Keratinocyte (primary cell): ENCODE results near the gene ACADVL.

Experiments used
- EZH2 ChIP-seq: IDR thresholded peaks from one replicate; pipeline ENCODE4 v1.6.1; 2012; ENCODE audit warnings: inconsistent platforms, mild to moderate bottlenecking, low read length, moderate library complexity
- TF ChIP-seq, protein P1 (sequence below), 3 experiments: IDR thresholded peaks in 1 of 3; conservative IDR thresholded peaks in 1 of 3; optimal IDR thresholded peaks in 1 of 3; 2 replicates in 2 of 3; 3 replicates in 1 of 3; pipeline versions ENCODE3 to v1.5.1; 2011; ENCODE audit warnings: low read length in 3 of 3, mild to moderate bottlenecking in 3 of 3, moderate library complexity in 2 of 3, control low read depth in 1 of 3, inconsistent platforms in 1 of 3; ENCODE audit not compliant: insufficient read depth in 2 of 3; ENCODE audit errors: extremely low read depth in 1 of 3

- TF ChIP-seq EZH2 = no peak
- TF ChIP-seq, protein P1, sequence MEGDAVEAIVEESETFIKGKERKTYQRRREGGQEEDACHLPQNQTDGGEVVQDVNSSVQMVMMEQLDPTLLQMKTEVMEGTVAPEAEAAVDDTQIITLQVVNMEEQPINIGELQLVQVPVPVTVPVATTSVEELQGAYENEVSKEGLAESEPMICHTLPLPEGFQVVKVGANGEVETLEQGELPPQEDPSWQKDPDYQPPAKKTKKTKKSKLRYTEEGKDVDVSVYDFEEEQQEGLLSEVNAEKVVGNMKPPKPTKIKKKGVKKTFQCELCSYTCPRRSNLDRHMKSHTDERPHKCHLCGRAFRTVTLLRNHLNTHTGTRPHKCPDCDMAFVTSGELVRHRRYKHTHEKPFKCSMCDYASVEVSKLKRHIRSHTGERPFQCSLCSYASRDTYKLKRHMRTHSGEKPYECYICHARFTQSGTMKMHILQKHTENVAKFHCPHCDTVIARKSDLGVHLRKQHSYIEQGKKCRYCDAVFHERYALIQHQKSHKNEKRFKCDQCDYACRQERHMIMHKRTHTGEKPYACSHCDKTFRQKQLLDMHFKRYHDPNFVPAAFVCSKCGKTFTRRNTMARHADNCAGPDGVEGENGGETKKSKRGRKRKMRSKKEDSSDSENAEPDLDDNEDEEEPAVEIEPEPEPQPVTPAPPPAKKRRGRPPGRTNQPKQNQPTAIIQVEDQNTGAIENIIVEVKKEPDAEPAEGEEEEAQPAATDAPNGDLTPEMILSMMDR (optimal IDR thresholded peaks at IDR 0.05 in 1 of 3, IDR thresholded peaks at IDR 0.05 in 1 of 3, conservative IDR thresholded peaks at IDR 0.05 in 1 of 3; ENCODE audit: extremely low read depth in 1 of 3, insufficient read depth in 2 of 3, low read length in 3 of 3) = no peak
Measured at GRCh38 chr17:7208754-7209460, 10.8 kb upstream of the ACADVL start.
